GM19043 (cell line): ENCODE measurements around the gene MEA1.
A peak's percentile ranks its signal among the peaks of the same experiment; 100 is the strongest.

Experiments
- ATAC-seq: cut with Tn5 transposase; IDR thresholded peaks from one replicate; pipeline ENCODE4 v1.9.1; 2021; ENCODE audit warnings: low read depth; ENCODE audit not compliant: unreplicated experiment

Gene MEA1

DNA sequence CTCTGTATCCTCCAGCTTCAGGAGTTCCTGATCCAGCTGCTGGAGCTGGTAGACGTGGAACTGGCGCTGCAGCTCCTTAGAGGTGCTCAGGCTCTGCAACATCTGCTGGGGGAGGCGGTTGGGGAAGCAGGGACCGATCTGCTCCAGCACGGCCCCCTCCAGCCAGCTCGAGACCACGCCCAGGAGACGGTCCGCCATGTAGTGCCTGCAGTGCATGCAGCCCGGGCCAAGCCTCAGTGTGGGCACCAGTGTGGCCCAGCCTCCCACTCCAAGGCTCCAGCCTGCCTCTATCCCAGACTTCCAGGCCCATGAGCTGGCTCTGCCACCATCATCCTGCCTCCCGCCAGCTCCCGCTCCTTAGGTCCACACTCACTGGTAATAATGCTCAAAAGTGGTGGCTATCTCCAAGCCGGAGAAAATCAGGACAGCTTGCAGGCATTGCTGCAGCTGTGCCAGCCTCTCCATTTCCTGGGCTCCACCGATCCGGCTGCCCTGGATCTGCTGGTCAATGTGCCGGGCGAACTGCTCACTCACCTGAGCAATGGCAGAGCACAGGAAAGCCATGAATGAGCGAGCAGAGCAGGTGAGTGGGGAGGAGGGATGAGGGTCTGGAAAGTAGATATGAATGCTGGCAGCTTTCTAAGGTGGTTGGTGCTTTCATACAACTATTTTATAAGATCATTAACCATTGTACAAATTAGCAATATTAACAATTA is 27.0 kb upstream of the MEA1 start:
- ATAC-seq, result no peak

DNA sequence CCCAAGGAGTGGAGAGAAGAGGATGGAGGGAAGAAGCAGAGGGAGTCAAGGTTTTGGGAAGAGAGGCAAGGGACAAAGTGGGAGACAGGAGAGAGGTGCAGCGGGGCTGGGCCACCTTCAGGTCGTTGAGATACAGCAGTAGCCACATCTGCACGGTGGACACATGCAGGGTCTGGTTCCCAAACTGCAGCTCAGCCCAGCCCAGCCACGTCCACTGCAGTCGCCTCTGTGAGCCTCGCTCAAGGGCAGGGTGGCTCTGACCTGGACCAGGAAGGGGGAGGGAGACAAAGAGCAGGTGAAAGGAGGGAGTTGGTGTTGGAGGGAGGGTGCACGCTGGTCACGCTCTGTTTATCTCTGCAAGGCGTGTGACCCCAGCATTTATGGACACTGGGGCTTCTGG is 25.0 kb upstream of the MEA1 start:
- no peak for ATAC-seq

DNA sequence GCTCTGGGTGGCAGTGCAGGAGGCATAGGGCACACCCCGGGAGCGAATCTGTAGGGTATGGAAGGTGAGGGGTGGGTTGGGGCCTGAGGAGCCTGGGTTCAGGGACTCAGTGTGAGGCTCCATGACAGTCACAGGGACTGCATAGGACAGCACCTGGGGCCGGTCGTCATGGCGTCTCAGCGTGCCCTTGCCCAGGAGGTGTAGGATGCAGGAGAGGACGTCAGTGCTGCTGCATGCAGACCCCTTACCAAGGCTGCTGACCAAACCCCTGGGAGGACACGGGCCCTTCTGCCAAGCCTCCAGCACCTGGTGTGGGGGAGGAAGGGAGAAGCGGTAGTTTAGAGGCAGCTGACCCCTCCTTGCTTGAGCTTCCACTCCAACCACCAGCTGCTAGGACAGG is 24.0 kb upstream of the MEA1 start:
- ATAC-seq, result no peak

DNA sequence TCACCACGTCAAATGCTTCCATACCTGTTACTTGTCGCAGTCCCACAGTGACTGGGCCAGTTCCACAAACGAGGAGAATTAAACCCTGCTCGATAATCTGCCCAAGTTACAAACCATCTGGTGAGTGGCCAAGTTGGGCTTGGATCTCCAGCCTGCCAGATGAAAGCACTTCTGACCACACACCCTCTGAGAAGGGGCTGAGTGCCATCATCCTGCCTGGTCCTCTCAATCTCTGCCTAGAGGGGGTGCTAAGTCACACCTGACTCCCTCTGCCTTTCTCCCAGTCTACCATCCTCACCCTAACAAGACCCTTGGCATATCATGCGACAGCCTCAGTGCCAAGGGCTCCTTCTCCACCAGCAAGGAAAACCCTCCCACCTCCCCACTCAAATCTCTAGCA is 23.5 kb upstream of the MEA1 start:
- ATAC-seq, result no peak

DNA sequence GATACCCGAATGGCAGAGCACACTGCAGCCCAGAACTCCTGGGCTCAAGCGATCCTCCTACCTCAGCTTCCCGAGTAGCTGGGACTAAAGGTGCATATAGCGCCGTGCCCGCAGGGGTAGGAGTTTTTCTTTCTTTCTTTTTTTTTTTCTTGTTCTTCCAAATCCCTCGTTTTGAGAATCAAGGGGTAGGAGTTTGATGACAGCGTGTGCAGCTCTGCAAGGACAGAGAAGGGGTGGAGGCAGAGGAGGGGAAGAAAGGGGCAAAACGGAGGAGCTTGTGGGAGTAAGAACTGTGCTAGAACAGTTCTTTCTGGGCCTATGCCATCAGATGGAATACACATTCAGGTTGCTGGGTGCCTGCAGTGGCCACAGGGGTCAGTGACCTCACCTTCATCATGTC is 23.0 kb upstream of the MEA1 start:
- ATAC-seq, result no peak

DNA sequence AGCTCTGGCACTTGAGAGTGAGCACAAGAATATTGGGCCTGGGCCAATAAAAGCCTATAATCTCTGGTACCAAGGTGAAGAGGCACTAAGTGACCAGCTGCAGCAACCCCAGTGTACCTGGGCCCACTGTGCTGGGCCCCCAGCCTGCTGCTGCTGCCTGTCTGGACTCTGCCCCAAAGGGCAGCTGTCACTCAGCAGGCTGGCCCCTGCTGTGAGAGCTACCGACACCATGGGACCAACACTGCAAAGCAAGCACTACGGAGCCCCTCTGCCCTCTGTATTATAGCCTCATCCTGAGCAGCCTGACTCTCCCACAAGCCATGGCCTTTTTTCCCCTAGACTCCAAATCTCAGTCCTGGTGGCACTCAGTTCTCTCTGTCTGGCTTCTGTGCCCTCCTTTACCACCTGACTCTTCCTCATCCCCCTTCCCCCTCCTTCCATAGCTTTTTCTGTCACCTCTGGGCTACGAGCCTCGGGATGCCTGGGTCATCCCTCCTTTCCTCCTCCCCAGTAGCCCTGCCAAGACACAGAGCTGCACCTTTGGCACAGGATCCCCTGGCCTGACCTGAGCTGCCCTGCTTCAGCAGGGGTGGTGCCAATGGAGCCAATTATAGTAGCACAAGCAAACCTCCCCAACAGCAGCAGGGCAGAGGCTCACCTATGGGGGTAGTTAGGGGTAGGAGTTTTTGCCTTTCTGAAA is 21.9 kb upstream of the MEA1 start:
- no peak for ATAC-seq

DNA sequence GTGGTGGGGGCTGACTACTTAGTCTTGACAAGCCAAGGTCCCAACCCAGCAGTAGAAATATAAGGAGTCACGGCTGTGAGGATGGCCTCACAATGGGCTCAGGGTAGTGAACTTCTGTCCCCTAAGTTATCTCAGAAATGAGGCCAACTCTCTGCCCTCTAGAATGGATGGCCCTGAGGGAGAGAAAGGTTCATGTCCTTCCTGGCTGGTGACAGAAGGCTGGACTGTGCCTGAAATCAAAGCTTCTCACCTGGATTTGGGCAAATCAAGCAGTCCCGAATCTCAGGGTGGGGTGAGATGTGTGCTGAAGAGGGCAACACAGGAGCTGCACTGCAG is 20.4 kb upstream of the MEA1 start:
- ATAC-seq, result no peak

DNA sequence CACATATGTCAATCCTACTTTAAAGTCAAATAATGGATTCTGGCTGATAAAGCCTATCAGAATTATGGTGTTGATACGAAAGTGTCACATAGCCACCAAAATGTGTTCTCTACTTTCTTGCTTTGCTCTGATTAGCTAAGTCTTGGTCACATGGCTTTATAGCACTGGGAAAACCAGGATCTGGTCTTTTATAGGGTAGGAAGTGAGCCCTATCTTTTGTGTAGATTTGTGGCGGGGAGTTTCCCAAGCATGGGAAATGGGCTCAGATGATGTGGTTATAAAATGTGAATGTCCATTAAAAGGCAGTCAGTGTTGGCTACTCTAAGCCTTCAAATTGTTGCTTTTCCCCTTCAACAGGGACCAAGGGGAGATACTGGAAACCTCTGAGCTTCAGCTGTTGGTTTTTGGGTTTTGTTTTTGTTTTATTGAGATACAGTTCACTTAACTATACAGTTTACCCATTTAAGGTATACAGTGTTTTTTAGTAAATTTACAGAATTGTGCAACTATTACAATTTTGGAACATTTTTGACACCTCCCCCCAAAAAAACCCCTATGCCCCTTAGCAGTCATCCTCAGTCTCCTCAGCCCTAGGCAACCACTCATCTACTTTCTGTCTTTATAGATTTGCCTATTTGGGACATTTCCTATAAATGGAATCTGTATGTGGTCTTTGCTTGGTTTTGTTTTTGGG is 19.9 kb upstream of the MEA1 start:
- ATAC-seq, result no peak

DNA sequence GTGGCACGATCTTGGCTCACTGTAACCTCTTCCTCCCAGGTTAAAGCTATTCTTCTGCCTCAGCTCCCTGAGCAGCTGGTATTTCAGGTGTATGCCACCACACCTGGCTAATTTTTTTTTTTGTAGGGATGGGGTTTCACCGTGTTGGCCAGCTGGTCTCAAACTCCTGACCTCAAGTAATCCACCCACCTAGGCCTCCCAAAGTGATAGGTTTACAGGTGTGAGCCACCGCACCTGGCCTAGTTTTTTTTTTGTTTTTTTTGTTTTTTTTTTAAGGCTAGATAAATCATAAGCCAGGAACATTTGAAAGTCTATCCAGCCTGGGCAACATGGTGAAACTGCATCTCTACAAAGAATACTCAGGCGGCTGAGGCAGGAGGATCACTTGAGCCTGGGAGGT is 18.6 kb upstream of the MEA1 start:
- no peak for ATAC-seq

DNA sequence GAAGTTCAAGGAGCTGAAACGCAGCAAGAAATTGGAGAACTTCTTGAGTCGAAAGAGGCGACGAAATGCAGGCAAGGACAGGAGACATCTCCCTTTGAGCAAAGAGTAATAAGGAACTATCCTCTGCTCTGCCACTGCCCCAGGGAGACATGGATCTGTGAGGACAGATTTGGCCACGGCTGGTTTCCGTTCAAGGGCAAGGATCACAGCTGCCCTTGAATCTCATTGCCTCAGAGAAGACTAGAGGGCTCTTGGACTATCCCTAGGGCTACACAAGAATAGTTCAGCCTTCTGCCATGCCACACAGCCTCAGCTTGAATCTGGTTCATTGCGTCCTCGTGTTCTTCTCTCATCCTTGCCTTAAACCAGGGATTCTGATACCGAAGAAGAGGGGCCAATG is 15.4 kb upstream of the MEA1 start:
- ATAC-seq, result no peak

DNA sequence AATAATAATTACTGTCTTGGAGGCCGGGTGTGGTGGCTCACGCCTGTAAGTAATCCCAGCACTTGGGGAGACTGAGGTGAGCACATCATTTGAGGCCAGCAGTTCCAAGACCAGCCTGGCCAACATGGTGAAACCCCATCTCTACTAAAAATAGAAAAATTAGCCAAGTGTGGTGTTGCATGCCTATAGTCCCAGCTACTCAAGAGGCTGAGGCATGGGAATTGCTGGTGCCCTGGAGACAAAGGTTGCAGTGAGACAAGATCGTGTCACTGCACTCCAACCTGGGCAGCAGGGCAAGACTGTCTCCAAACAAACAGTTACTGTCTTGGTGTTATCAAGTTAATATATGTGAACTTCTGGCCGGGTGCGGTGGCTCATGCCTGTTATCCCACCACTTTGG is 12.6 kb upstream of the MEA1 start:
- ATAC-seq, result no peak

DNA sequence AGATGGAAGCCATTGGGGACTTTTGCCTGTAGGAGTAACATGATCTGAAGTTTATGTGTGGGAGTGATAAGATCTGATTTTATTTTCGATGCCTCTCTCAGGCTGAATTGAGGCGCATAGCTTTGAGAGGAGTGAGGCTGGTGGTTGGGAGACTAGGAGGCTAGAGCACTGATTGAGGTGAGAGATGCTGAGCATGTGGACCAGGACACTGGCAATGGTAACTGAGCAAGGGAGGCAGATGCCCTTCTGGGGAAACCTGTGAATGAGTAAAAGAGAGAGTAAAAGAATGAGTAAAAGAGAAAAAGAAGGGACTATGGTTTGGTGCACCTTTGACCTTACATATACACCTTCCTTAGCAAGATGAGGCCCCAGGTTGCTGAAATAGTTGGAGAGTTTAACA is 10.7 kb upstream of the MEA1 start:
- no peak for ATAC-seq

DNA sequence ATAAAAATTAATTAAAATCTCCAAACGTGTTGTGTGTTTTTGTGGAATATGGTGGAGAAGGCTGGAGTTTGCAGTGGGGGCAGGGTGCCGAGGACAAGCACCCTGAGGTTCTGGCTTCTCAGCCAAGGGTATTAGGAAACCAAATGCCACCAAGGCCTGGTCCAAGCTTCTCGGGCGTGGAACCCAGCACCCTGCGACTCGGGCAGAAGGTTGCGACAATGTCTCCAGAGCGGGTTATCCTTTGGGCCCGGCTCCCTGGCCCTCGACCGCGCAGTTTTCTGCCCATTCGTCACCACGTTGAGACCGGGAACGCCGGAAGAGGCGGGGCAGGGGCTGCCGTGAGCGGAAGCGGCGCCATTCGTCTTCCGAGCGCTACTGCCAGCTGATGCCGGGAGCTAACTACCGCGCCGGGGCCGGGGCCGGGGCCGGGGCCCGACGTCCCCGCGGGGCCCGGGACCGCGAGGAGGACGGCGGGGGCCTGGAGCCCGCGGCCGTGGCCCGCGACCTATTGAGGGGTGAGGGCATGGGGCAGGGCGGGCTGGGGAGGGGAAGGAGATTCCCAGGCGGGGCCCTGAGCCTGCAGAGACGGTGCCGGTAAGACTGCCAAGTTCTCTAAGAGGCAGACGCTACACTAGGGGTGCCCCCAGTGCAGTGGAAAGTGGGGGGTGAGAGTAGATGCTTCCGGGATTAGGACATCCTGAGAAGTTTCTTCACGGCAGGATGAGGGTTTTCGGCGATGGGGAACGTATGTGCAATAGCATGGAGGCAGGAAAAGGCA is 7.7 kb upstream of the MEA1 start, which contains the start of gene RRP36:
Gene RRP36, plus strand, starts transcription at position 354 of the 778 bp plus-strand sequence. Its CDS starts 32 bp downstream, at position 386.
- peak; percentile 67 for ATAC-seq

DNA sequence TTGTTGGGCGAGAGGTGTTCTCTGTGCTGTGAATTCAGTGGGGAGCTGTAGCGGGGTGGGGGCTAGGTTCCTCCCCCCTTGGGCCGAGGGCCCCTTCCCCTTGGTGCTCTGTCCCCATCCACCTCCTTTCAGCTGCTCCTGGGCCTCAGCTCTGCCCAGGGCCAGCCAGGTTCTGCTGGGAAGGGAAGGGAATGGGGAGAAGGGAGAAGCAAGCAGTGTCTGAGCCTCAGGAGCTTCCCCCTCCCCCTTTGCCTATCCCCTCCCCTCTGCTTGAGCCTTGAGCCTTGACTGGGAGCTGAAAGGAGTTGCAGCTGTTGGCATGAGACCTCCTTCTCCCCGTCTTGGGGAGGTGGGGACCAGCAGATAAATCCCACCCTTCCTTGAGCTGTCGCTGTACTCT is 7.1 kb upstream of the MEA1 start:
- no peak for ATAC-seq

DNA sequence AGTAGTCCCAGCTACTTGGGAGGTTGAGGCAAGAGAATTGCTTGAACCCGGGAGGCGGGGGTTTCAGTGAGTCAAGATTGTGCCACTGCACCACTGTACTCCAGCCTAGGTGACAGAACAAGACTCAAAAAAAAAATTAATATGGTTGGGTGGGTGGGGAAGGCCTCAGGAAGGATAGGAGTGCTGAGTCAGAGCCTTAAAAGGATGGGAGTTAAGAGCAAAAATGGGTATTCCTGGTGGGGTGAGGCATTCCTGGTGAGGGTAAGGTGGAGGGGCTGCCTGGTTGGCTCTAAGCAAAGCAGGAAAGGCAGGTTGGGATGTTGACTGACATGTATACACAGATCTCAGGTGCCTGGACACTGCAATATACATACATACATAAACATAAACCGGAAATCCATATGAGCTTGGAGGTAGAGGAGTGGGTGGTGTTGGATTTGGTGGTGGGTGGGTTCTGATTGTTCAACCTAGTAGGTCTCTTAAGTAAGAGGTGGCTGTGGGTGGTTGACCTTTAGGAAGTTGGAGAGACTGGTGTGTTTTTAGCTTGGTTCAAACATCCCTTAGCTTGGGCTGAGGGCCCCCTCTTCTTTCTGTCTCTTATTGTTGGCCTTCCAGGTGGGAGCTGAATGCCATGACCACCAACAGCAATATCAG is 6.4 kb upstream of the MEA1 start:
- ATAC-seq, result no peak

DNA sequence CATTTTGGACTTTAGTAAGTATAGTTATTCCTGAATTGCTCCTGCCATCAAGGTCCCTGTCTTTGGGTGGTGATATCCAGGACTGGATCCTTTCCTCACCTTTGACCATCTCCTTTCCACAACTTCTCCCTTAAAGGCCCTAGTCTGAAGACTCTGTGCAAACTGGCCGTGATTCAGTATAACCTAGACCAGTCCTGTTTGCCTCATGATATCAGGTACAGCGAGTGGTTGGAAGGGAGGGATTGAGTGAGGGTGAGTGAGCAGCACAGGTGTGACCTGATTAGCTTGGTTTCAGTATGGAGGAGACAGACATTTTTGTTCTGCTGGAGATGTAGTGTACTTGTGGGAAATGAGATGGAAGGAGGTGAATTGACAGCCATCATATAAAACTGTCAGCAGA is 5.4 kb upstream of the MEA1 start:
- no peak for ATAC-seq

DNA sequence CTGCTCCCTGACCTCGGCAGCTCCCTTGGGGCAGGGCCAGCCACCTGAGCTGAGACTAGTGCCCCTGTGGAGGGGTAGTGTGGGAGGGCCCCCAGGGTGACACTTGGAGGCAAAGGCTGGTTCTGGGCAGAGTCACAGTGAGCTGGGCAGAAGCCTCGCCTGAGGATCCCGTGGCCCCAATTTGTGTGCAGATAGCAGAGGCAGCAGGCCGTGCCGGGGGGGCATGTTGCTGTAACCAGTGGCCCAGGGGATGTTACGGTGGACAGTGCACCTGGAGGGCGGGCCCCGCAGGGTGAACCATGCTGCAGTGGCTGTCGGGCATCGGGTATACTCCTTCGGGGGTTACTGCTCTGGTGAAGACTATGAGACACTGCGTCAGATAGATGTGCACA is 3.2 kb upstream of the MEA1 start:
- no peak for ATAC-seq

DNA sequence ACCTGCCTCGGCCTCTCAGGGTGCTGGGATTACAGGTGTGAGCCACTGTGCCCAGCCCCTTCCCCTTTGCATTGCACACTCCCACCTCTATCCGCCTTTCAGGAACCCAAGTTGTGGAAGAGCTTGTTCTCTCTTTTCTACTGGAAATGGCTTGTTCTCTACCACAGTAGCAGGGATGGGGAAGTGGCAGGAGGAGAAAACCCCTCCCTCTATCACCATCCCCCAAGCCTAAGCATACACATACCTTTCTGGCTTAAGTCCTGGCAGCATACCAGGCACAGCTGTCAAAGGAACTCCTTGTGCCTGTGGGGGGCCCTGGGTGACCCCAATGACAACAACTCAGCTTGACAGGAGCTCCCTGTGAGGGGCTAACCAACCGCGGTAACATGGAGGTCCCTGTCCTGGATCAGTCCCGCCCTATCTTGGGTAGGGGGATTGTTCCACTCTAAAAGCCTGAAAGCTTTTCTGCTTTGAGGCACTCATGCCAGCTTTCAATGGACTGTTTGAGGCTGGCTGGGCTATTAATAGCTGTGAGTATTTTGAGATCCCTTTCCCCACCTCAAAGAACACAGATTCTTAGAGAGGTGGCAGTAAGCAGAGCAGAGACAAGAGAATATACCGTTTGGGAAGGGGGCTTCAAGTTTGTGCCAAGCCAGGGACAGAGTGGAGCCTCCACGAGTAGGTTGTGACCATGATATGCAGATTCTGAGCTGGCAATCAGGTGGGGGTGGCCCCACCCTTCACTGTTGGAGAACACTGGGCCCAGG is 2.6 kb upstream of the MEA1 start:
- ATAC-seq, result no peak

DNA sequence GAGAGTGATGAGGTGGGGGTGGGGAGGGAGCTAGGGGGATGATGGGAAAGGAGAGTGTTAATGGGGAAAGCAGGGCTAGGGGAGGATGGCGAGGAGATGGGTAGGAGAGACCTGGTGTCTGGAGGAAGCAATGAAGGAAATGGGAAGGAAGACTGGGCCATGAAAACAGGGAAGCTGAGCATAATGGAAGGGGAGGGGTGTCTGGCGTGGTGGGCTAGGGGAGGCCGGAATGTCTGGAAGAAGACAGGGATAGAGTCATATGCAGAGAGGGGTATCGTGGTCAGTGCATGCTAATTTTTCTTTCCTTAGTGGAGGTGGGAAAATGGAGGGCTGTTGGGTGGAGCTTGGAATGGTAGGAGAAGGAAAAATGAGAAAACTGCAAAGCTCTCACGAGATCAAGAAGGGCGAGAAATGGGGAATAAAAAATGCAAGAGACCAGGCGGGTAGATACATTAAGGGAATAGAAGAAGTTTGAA is 726 bp upstream of the MEA1 start:
- no peak for ATAC-seq
